Bronchial epithelial cell (primary cell): ENCODE results near the gene CLRN3. TPM values are rescaled to one million over a fixed set of nuclear protein-coding genes. Genes with fewer than 3 reads are reported as not detected.

Experiments used
- DNase-seq: peaks from one replicate; pipeline ENCODE4 v3.0.0-alpha.2; 2010; ENCODE audit warnings: low read depth
- FAIRE-seq: peaks from 2 replicates; lab custom pipeline; 2011; peaks lifted over from hg19 to GRCh38; lab: Jason Lieb, UNC
- H3K27me3 ChIP-seq: 2 replicates; pipeline ENCODE4 v1.5.1; 2011; ENCODE audit warnings: low read length; ENCODE audit not compliant: control insufficient read depth, insufficient read depth
- H3K36me3 ChIP-seq: 2 replicates; pipeline ENCODE4 v1.5.1; 2011; ENCODE audit warnings: low read length; ENCODE audit not compliant: control insufficient read depth, insufficient read depth
- H3K4me3 ChIP-seq: 2 replicates; pipeline ENCODE4 v1.5.1; 2011; ENCODE audit warnings: mild to moderate bottlenecking, low read depth, low read length, control low read depth
- total RNA-seq: library from RNA; depleted of rRNA; stranded (reverse); fragments of >200 nt; gene quantifications from 2 replicates; pipeline ENCODE4 v1.2.1, GENCODE V29; 2014
- TF ChIP-seq, protein P1 (sequence below): IDR thresholded peaks from 2 replicates; pipeline ENCODE4 v1.5.1; 2011; ENCODE audit warnings: mild to moderate bottlenecking, moderate library complexity, low read length, control low read depth, inconsistent platforms; ENCODE audit not compliant: insufficient read depth, severe bottlenecking

Gene CLRN3
- total RNA-seq, 1 donor from 2014 or later, result not detected

DNA sequence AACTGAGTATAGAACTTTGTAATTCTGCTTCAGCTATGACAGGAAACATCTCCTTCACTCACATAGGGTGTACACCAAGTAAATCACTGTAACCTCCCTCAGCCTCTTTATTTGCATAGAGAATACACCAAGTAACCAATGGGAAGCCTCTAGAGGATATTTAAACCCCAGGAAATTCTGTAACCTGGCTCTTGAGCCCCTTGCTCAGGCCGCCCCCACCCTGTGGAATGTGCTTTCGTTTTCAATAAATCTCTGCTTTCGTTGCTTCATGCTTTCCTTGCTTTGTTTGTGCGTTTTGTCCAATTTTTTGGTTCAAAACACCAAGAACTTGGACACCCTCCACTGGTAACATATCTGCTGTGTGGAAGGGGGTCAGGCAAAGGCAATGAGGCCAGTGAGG is 60.2 kb downstream of the CLRN3 start:
- FAIRE-seq, result no peak
- H3K27me3 ChIP-seq, result no peaks in the 10 kb centered on the region
- no peaks in the 10 kb centered on the region for H3K36me3 ChIP-seq
- H3K4me3 ChIP-seq, result no peak overlapping the region
- no peak for DNase-seq
- TF ChIP-seq, protein P1, sequence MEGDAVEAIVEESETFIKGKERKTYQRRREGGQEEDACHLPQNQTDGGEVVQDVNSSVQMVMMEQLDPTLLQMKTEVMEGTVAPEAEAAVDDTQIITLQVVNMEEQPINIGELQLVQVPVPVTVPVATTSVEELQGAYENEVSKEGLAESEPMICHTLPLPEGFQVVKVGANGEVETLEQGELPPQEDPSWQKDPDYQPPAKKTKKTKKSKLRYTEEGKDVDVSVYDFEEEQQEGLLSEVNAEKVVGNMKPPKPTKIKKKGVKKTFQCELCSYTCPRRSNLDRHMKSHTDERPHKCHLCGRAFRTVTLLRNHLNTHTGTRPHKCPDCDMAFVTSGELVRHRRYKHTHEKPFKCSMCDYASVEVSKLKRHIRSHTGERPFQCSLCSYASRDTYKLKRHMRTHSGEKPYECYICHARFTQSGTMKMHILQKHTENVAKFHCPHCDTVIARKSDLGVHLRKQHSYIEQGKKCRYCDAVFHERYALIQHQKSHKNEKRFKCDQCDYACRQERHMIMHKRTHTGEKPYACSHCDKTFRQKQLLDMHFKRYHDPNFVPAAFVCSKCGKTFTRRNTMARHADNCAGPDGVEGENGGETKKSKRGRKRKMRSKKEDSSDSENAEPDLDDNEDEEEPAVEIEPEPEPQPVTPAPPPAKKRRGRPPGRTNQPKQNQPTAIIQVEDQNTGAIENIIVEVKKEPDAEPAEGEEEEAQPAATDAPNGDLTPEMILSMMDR, result no peak

DNA sequence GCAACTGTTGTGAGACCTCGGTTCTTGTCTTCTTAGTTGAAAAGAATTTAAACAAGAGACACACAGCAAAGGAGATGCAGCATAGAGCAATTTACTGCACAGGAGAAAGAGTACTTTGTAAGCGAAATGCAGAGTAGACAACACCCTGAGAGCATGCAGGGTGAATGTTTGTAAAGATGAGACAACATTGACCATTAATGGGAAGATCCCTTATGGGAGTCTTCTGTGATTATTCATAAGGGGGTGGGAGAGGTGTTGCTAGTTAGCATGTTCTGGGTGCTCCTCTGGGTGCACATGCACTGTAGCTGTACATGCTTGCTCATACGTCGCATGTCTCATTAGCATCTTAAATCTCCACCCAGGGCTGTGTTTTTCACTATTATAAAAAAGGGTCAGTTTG is 62.3 kb downstream of the CLRN3 start:
- no peak for FAIRE-seq
- TF ChIP-seq, protein P1, result no peak
- Histone ChIP-seq H3K4me3 (no peak overlapping the region), H3K36me3 (no peaks in the 10 kb centered on the region), H3K27me3 (no peaks in the 10 kb centered on the region)
- DNase-seq, result no peak

Other genes with a start within 250 kb of the CLRN3 start
- not detected in 2 replicates for gene FOXI2, start 155.8 kb downstream of the CLRN3 start, total RNA-seq
- 5.9 and 7.9 TPM in 2 replicates for gene PTPRE, start 14.2 kb upstream of the CLRN3 start, total RNA-seq
- 0.26 and 0.64 TPM in 2 replicates for gene MKI67, start 233.5 kb upstream of the CLRN3 start, total RNA-seq